Prostate gland (tissue), 2 donors: ENCODE results near the gene TM9SF1.

Source experiments
- CTCF ChIP-seq, 4 experiments: fragments of 200-600 bp in 2 of 4; fragments of 450-650 bp in 2 of 4; sonication (generic) in 2 of 4; IDR thresholded peaks; 1 replicate in 3 of 4; 2 replicates in 1 of 4; pipeline ENCODE4 v1.5.1; 2016 to 2019; ENCODE audit warnings: antibody characterized with exemption in 4 of 4, mild to moderate bottlenecking in 2 of 4, moderate library complexity in 2 of 4
- POLR2AphosphoS5 ChIP-seq: sonication (generic); formaldehyde crosslinking; IDR thresholded peaks from one replicate; pipeline ENCODE4 v1.6.1; 2017; ENCODE audit warnings: antibody characterized with exemption

GRCh38 chr14:24177041-24177825, 18.0 kb downstream of the TM9SF1 start:
- TF ChIP-seq CTCF (IDR thresholded peaks at IDR 0.05), result no peak
- TF ChIP-seq POLR2AphosphoS5, result no peak
